A549 (cell line): ENCODE measurements around the gene BRSK2.

Source experiments
- CTCF ChIP-seq: fragments of >200 bp; sonication (Bioruptor Twin); formaldehyde crosslinking; IDR thresholded peaks from 3 replicates; pipeline ENCODE4 v1.5.1; 2016
- POLR2A ChIP-seq: IDR thresholded peaks from 2 replicates; pipeline ENCODE4 v1.6.1; 2012; ENCODE audit warnings: mild to moderate bottlenecking, low read length
- RCOR1 ChIP-seq: fragments of 150-350 bp; IDR thresholded peaks from 2 replicates; pipeline ENCODE4 v1.6.1; 2014; ENCODE audit warnings: antibody characterized with exemption, low read length, low read depth

DNA sequence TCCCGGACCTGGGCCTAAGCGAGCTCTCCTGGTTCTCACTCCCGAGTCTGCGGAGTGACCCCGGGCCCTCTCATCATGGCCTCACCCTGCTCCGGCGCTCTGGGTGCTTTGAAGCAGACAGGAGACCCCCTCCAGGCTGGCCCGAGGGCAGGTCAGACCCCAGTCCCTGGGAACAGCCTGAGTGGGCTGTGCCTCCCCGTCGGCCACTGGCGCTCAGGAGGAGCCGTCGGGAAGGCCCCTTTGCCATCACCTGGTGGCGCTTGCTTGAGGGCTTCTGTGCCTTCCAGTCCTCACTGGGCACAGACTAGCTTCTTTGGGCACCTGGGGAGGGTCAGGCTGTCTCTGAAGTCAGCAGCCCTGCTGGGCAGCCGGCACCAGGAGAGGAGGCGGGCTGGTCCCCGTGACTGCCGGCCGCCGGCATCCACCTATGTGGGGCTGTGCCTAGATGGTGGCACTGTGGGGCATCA lies 6.7 kb downstream of the BRSK2 start:
- no peak for TF ChIP-seq CTCF
- TF ChIP-seq POLR2A: no peak
- no peak for TF ChIP-seq RCOR1
